ENCODE measurements around the gene CDY2B.
"Not testable (repeated sequence)": the region's sequence is repeated elsewhere in the genome, so short reads cannot be mapped to it uniquely, and the experiment has no call there.

- not testable (repeated sequence) for TF ChIP-seq CTCF, POLR2A (IDR thresholded peaks at IDR 0.05)
Observed at GRCh38 chrY:17856963-17857848, 22.8 kb downstream of the CDY2B start.

Data from thyroid gland (tissue), 4 donors.